ENCODE measurements around the gene STRADA. TPM values are rescaled to one million over a fixed set of nuclear protein-coding genes. Genes with fewer than 3 reads are reported as not detected.

STRADA gene
- total and polyA plus RNA-seq, 2 of the 8 experiments (the other 6 are each of a cell fraction or from before 2014, with no cell fraction given), result 35.6 to 43.3 TPM

- TF ChIP-seq, protein P1, sequence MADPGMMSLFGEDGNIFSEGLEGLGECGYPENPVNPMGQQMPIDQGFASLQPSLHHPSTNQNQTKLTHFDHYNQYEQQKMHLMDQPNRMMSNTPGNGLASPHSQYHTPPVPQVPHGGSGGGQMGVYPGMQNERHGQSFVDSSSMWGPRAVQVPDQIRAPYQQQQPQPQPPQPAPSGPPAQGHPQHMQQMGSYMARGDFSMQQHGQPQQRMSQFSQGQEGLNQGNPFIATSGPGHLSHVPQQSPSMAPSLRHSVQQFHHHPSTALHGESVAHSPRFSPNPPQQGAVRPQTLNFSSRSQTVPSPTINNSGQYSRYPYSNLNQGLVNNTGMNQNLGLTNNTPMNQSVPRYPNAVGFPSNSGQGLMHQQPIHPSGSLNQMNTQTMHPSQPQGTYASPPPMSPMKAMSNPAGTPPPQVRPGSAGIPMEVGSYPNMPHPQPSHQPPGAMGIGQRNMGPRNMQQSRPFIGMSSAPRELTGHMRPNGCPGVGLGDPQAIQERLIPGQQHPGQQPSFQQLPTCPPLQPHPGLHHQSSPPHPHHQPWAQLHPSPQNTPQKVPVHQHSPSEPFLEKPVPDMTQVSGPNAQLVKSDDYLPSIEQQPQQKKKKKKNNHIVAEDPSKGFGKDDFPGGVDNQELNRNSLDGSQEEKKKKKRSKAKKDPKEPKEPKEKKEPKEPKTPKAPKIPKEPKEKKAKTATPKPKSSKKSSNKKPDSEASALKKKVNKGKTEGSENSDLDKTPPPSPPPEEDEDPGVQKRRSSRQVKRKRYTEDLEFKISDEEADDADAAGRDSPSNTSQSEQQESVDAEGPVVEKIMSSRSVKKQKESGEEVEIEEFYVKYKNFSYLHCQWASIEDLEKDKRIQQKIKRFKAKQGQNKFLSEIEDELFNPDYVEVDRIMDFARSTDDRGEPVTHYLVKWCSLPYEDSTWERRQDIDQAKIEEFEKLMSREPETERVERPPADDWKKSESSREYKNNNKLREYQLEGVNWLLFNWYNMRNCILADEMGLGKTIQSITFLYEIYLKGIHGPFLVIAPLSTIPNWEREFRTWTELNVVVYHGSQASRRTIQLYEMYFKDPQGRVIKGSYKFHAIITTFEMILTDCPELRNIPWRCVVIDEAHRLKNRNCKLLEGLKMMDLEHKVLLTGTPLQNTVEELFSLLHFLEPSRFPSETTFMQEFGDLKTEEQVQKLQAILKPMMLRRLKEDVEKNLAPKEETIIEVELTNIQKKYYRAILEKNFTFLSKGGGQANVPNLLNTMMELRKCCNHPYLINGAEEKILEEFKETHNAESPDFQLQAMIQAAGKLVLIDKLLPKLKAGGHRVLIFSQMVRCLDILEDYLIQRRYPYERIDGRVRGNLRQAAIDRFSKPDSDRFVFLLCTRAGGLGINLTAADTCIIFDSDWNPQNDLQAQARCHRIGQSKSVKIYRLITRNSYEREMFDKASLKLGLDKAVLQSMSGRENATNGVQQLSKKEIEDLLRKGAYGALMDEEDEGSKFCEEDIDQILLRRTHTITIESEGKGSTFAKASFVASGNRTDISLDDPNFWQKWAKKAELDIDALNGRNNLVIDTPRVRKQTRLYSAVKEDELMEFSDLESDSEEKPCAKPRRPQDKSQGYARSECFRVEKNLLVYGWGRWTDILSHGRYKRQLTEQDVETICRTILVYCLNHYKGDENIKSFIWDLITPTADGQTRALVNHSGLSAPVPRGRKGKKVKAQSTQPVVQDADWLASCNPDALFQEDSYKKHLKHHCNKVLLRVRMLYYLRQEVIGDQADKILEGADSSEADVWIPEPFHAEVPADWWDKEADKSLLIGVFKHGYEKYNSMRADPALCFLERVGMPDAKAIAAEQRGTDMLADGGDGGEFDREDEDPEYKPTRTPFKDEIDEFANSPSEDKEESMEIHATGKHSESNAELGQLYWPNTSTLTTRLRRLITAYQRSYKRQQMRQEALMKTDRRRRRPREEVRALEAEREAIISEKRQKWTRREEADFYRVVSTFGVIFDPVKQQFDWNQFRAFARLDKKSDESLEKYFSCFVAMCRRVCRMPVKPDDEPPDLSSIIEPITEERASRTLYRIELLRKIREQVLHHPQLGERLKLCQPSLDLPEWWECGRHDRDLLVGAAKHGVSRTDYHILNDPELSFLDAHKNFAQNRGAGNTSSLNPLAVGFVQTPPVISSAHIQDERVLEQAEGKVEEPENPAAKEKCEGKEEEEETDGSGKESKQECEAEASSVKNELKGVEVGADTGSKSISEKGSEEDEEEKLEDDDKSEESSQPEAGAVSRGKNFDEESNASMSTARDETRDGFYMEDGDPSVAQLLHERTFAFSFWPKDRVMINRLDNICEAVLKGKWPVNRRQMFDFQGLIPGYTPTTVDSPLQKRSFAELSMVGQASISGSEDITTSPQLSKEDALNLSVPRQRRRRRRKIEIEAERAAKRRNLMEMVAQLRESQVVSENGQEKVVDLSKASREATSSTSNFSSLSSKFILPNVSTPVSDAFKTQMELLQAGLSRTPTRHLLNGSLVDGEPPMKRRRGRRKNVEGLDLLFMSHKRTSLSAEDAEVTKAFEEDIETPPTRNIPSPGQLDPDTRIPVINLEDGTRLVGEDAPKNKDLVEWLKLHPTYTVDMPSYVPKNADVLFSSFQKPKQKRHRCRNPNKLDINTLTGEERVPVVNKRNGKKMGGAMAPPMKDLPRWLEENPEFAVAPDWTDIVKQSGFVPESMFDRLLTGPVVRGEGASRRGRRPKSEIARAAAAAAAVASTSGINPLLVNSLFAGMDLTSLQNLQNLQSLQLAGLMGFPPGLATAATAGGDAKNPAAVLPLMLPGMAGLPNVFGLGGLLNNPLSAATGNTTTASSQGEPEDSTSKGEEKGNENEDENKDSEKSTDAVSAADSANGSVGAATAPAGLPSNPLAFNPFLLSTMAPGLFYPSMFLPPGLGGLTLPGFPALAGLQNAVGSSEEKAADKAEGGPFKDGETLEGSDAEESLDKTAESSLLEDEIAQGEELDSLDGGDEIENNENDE (IDR thresholded peaks at IDR 0.05; ENCODE audit: insufficient replicate concordance, low read length), result no peak
- TF ChIP-seq KDM1A (IDR thresholded peaks at IDR 0.05; ENCODE audit: borderline replicate concordance, low read length) (no peak), E2F6 (IDR thresholded peaks at IDR 0.05) (no peak), JUN (IDR thresholded peaks at IDR 0.05; ENCODE audit: low read depth, low read length) (no peak), NRF1 (IDR thresholded peaks at IDR 0.05; ENCODE audit: low read depth, low read length) (no peak), RBBP5 (IDR thresholded peaks at IDR 0.05; ENCODE audit: borderline replicate concordance, low read depth, low read length) (no peak), BRCA1 (IDR thresholded peaks at IDR 0.05; ENCODE audit: low read depth, low read length) (no peak), RAD21 (IDR thresholded peaks at IDR 0.05 in 1 of 2, conservative IDR thresholded peaks at IDR 0.05 in 1 of 2; ENCODE audit: low read depth in 2 of 2, low read length in 2 of 2) (no peak), MAFK (IDR thresholded peaks at IDR 0.05; ENCODE audit: low read depth, low read length) (no peak)
Measured at GRCh38 chr17:63693411-63694113, 48.0 kb downstream of the STRADA start (continued).

Measured in H1 (cell line).